ENCODE results near the gene CBARP.
A peak's percentile ranks its signal among the peaks of the same experiment; 100 is the strongest.

Gene CBARP

DNA sequence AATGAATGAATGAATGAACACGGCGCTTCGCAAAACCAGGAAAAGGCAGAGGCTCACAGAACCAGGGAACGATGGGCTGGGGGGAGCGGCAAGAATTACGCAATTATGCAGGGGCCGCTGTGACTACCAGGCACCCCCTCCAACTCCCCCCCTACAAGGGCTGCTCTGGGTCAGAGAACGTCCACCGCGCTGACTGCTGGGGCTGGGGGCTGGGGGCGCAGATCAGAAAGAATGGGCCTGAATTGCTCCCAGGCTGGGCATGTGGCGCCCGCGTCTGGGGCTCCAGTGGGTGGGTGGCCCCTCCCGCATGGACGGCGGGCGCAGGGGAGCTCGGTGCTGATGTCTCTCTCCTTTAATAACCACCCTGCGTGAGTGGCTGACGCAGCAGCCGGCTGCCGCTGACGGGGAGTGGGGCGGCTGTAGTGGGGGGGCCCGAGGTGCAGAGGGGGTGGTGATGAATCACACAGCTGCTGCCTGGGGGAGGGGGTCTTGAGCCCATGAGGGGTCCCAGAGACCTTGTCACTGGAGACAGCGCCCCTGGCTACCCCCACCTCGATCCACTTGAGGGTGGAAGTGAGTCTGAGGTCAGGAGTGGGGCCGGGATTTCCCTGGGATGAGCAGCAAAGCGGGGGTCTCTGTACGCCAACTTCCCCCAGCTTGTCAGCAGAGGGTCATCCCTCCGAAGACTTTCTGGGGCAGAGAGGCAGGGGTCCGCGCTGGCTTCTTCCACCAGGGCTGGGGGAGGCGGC is 29.8 kb upstream of the CBARP start:
- Histone ChIP-seq H3K27ac (ENCODE audit: low read length) (no peak overlapping the region), H3K9ac (ENCODE audit: low read length) (no peak overlapping the region)

DNA sequence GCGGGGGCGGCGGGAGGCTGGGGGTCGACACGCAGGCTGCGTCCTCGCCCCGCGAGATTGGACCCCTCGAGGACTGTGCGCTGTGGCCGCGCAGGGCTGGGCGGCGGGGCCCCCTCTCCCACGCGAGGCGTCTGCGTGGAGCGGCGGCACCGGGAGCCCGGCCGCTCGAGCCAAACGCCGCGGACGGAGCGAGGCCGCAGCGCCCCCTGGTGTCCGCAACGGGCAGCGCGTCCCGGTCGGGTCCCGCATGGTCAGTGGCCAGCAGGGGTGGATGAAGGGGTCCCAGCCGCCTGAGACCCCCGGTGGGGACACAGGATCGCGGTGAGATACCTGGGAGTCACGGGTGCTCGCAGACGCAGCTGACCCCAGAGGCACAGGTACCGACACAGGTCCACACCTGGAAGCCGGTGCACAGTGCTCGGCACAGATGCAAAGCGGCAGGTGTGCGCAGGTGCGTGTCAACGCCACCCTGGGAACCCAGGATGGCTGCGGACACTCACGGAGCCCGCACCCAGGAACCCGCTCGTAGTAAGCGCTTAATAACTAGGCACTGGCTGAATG is 29.2 kb upstream of the CBARP start:
- no peaks in the 10 kb centered on the region for H3K9me3 ChIP-seq (ENCODE audit: insufficient read depth, low read length)
- TF ChIP-seq CTCF (IDR thresholded peaks at IDR 0.05; ENCODE audit: low read depth, low read length) (peak; percentile 93), EZH2phosphoT487 (IDR thresholded peaks at IDR 0.05; ENCODE audit: low read depth) (no peak)
- peak overlapping the region; percentile 78 for H3K4me3 ChIP-seq (ENCODE audit: low read length)
- H3K27me3 ChIP-seq (ENCODE audit: low read depth, low read length) = peaks cover 15% of the 10 kb centered on the region
- peak overlapping the region; percentile 97 for H3K4me2 ChIP-seq (ENCODE audit: low read length)
- H3K27ac ChIP-seq (ENCODE audit: low read length) = no peak overlapping the region
- peaks cover 28% of the 10 kb centered on the region for H3K79me2 ChIP-seq (ENCODE audit: low read length)
- H3K4me1 ChIP-seq (ENCODE audit: low read length) = peaks cover 52% of the 10 kb centered on the region
- H2AFZ ChIP-seq (ENCODE audit: low read depth, low read length) = 0 out of 2 replicates have a peak overlapping the region, but pooled peaks have one; percentile 4
- peaks cover 16% of the 10 kb centered on the region for H4K20me1 ChIP-seq (ENCODE audit: insufficient read depth, low read length)
- H3K9ac ChIP-seq (ENCODE audit: low read length) = peak overlapping the region; percentile 57
- peaks cover 23% of the 10 kb centered on the region for H3K36me3 ChIP-seq (replicated peaks; ENCODE audit: low read depth, low read length)

More for the DNA sequence above, 29.8 kb upstream of the CBARP start:
- Histone ChIP-seq H3K4me2 (ENCODE audit: low read length) (peak overlapping the region; percentile 97), H3K4me1 (ENCODE audit: low read length) (peaks cover 45% of the 10 kb centered on the region), H3K9me3 (ENCODE audit: insufficient read depth, low read length) (no peaks in the 10 kb centered on the region), H3K36me3 (replicated peaks; ENCODE audit: low read depth, low read length) (peaks cover 30% of the 10 kb centered on the region), H2AFZ (ENCODE audit: low read depth, low read length) (no peak overlapping the region), H3K27me3 (ENCODE audit: low read depth, low read length) (peaks cover 15% of the 10 kb centered on the region), H4K20me1 (ENCODE audit: insufficient read depth, low read length) (peaks cover 16% of the 10 kb centered on the region), H3K79me2 (ENCODE audit: low read length) (peaks cover 35% of the 10 kb centered on the region), H3K4me3 (ENCODE audit: low read length) (peak overlapping the region; percentile 78)
- TF ChIP-seq EZH2phosphoT487 (IDR thresholded peaks at IDR 0.05; ENCODE audit: low read depth) (no peak), CTCF (IDR thresholded peaks at IDR 0.05; ENCODE audit: low read depth, low read length) (no peak)

GRCh38 chr19:1266129-1266915 is 28.5 kb upstream of the CBARP start:
- H3K27ac ChIP-seq (ENCODE audit: low read length) = no peak overlapping the region

More at GRCh38 chr19:1266129-1266915, 28.5 kb upstream of the CBARP start:
- peaks cover 16% of the 10 kb centered on the region for H3K36me3 ChIP-seq (replicated peaks; ENCODE audit: low read depth, low read length)
- H3K4me1 ChIP-seq (ENCODE audit: low read length) = peaks cover 53% of the 10 kb centered on the region
- peaks cover 22% of the 10 kb centered on the region for H3K79me2 ChIP-seq (ENCODE audit: low read length)
- no peaks in the 10 kb centered on the region for H3K9me3 ChIP-seq (ENCODE audit: insufficient read depth, low read length)
- peaks cover 16% of the 10 kb centered on the region for H4K20me1 ChIP-seq (ENCODE audit: insufficient read depth, low read length)
- peaks cover 15% of the 10 kb centered on the region for H3K27me3 ChIP-seq (ENCODE audit: low read depth, low read length)
- no peak for TF ChIP-seq EZH2phosphoT487 (IDR thresholded peaks at IDR 0.05; ENCODE audit: low read depth)
- no peak for TF ChIP-seq CTCF (IDR thresholded peaks at IDR 0.05; ENCODE audit: low read depth, low read length)
- peak overlapping the region; percentile 97 for H3K4me2 ChIP-seq (ENCODE audit: low read length)
- 0 out of 2 replicates have a peak overlapping the region, but pooled peaks have one; percentile 4 for H2AFZ ChIP-seq (ENCODE audit: low read depth, low read length)
- peak overlapping the region; percentile 57 for H3K9ac ChIP-seq (ENCODE audit: low read length)
- H3K4me3 ChIP-seq (ENCODE audit: low read length) = peak overlapping the region; percentile 78
